ENCODE measurements around the gene FOXE3. TPM values are rescaled to one million over a fixed set of nuclear protein-coding genes. Genes with fewer than 3 reads are reported as not detected.

The FOXE3 gene
- polyA plus RNA-seq, 2 of the 4 experiments (the other 2 are of a cell fraction) = 0.08 TPM; not detected in 1

DNA sequence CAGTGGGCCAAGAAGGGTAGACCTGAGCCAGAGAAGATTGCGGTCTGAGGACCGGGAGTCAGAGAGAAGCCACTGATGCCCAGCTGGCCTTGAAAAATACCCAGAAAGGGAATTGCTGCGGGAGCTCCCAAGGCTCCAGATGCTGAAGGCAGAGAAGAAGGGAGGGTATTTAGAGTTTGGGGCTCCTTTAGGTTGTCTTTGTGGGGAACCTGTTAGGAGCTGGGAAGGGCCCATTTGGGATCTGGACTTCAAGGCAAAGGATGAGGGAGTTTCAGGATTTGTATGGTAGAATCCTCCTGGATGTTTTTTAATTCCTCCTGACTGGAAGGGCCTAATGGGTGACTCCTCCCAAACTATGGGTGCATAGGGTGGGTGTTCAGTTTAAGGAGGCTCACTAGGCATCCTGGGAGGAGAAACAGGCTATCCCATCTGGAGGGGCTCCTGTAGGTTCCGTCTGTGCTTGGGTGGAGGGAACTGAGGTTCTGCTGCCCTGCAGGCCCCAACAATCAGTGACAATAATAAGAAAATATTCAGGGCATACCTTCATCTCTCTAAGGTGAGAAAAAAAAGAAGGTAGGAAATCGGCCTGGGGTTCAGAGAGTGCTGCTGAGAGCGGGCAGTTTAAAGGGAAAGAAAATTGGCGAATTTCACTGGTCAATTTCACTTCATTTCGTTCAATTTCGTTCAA lies 26.9 kb downstream of the FOXE3 start:
- TF ChIP-seq POLR2A (IDR thresholded peaks at IDR 0.05; ENCODE audit: low read length) (no peak), NR3C1 (IDR thresholded peaks at IDR 0.05) (no peak), RCOR1 (IDR thresholded peaks at IDR 0.05; ENCODE audit: low read depth, low read length) (no peak), SMC3 (IDR thresholded peaks at IDR 0.05) (no peak), ZC3H11A (IDR thresholded peaks at IDR 0.05) (no peak), ZSCAN20 (CRISPR knock-in tag; IDR thresholded peaks at IDR 0.05) (no peak), NPAS2 (CRISPR knock-in tag; IDR thresholded peaks at IDR 0.05; ENCODE audit: borderline replicate concordance) (no peak), KDM5A (IDR thresholded peaks at IDR 0.05) (no peak), RNF2 (IDR thresholded peaks at IDR 0.05; ENCODE audit: borderline replicate concordance, low read depth) (no peak), KDM1A (IDR thresholded peaks at IDR 0.05; ENCODE audit: low read depth) (no peak), CBX8 (IDR thresholded peaks at IDR 0.05) (no peak), CEBPB (IDR thresholded peaks at IDR 0.05) (no peak), TP53 (CRISPR knock-in tag; IDR thresholded peaks at IDR 0.05) (no peak), RAD21 (conservative IDR thresholded peaks at IDR 0.05 in 1 of 2, IDR thresholded peaks at IDR 0.05 in 1 of 2) (no peak), MAZ (IDR thresholded peaks at IDR 0.05; ENCODE audit: borderline replicate concordance, low read depth, low read length) (no peak), BHLHE40 (IDR thresholded peaks at IDR 0.05; ENCODE audit: low read depth, low read length) (no peak)
- TF ChIP-seq, protein P1, sequence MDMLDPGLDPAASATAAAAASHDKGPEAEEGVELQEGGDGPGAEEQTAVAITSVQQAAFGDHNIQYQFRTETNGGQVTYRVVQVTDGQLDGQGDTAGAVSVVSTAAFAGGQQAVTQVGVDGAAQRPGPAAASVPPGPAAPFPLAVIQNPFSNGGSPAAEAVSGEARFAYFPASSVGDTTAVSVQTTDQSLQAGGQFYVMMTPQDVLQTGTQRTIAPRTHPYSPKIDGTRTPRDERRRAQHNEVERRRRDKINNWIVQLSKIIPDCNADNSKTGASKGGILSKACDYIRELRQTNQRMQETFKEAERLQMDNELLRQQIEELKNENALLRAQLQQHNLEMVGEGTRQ (IDR thresholded peaks at IDR 0.05) = no peak
- TF ChIP-seq, protein P2, sequence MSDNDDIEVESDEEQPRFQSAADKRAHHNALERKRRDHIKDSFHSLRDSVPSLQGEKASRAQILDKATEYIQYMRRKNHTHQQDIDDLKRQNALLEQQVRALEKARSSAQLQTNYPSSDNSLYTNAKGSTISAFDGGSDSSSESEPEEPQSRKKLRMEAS (IDR thresholded peaks at IDR 0.05) = no peak
- TF ChIP-seq, protein P3, sequence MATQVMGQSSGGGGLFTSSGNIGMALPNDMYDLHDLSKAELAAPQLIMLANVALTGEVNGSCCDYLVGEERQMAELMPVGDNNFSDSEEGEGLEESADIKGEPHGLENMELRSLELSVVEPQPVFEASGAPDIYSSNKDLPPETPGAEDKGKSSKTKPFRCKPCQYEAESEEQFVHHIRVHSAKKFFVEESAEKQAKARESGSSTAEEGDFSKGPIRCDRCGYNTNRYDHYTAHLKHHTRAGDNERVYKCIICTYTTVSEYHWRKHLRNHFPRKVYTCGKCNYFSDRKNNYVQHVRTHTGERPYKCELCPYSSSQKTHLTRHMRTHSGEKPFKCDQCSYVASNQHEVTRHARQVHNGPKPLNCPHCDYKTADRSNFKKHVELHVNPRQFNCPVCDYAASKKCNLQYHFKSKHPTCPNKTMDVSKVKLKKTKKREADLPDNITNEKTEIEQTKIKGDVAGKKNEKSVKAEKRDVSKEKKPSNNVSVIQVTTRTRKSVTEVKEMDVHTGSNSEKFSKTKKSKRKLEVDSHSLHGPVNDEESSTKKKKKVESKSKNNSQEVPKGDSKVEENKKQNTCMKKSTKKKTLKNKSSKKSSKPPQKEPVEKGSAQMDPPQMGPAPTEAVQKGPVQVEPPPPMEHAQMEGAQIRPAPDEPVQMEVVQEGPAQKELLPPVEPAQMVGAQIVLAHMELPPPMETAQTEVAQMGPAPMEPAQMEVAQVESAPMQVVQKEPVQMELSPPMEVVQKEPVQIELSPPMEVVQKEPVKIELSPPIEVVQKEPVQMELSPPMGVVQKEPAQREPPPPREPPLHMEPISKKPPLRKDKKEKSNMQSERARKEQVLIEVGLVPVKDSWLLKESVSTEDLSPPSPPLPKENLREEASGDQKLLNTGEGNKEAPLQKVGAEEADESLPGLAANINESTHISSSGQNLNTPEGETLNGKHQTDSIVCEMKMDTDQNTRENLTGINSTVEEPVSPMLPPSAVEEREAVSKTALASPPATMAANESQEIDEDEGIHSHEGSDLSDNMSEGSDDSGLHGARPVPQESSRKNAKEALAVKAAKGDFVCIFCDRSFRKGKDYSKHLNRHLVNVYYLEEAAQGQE (IDR thresholded peaks at IDR 0.05) = no peak
- no peak overlapping the region for H3K4me3 ChIP-seq
- DNase-seq (ENCODE audit: low read depth in 1 of 2, low spot score in 1 of 2) (no peak), FAIRE-seq (no peak), ATAC-seq (no peak)
- no peak overlapping the region for H3K4me2 ChIP-seq
- POLR2A ChIA-PET = no interaction called here
- WGBS (ENCODE audit: missing lambda C conversion rate) = 74% methylated on average over 9 of the region's 9 CpGs
- no peak overlapping the region for H3K27ac ChIP-seq
- CTCF ChIA-PET = interaction anchor here (3.2 kb wide), 1 partner anchor 268 kb away, joined by 16 read pairs; no protein-coding TSS in a partner anchor
- no peaks in the 10 kb centered on the region for H3K9me3 ChIP-seq
- H3K4me1 ChIP-seq = no peaks in the 10 kb centered on the region

DNA sequence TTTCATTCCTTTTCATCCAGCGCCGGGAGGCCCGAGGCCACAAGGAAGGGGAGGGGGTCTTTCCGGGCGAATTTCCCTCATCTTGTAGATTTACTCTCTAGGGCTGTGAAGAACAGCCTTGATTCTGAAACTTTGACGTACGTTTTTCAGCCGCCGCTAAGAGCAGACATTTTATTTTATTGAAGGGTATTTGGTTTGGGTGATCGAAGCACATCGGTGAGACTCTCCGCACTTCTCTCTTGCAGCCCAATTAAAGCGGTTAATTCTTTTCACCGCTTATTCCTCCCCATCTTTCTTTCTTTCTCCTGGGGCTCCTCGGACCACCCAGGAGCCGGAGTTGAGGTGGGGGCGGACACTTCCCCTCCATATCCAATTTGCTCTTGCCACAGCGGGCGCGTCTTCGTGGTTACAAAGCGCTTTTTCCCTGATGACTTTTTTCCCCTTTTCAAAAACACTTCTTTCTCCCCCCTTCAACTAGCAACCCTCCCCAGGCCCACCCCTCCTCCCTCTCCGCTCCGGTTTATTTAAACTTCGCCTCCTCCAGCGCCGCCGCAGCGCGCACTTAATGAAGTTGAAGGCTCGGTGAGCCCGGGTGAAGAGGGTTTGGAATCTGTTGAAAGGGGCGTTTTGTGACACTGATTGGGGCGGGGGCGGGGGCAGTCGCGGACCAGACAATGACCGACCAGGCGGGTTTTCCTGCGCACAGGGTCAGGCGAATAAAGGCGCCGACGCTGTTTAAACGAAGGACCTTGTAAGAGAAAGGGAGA lies 27.6 kb downstream of the FOXE3 start:
- ATAC-seq (no peak), DNase-seq (ENCODE audit: low read depth in 1 of 2, low spot score in 1 of 2) (no peak), FAIRE-seq (no peak)
- Histone ChIP-seq H3K4me1 (no peaks in the 10 kb centered on the region), H3K4me2 (no peak overlapping the region; the same call in 2 of the 3 replicates), H3K27ac (no peak overlapping the region), H3K4me3 (no peak overlapping the region), H3K9me3 (no peaks in the 10 kb centered on the region)
- POLR2A ChIA-PET = no interaction called here
- CTCF ChIA-PET = interaction anchor here (0.8 to 3.2 kb wide), 3 partner anchors 8 to 267 kb away, joined by 3 to 16 read pairs (median 5); no protein-coding TSS in a partner anchor
- WGBS (ENCODE audit: missing lambda C conversion rate) = 90% methylated on average over 32 of the region's 45 CpGs
- TF ChIP-seq, protein P4, sequence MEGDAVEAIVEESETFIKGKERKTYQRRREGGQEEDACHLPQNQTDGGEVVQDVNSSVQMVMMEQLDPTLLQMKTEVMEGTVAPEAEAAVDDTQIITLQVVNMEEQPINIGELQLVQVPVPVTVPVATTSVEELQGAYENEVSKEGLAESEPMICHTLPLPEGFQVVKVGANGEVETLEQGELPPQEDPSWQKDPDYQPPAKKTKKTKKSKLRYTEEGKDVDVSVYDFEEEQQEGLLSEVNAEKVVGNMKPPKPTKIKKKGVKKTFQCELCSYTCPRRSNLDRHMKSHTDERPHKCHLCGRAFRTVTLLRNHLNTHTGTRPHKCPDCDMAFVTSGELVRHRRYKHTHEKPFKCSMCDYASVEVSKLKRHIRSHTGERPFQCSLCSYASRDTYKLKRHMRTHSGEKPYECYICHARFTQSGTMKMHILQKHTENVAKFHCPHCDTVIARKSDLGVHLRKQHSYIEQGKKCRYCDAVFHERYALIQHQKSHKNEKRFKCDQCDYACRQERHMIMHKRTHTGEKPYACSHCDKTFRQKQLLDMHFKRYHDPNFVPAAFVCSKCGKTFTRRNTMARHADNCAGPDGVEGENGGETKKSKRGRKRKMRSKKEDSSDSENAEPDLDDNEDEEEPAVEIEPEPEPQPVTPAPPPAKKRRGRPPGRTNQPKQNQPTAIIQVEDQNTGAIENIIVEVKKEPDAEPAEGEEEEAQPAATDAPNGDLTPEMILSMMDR (IDR thresholded peaks at IDR 0.05) = no peak
- TF ChIP-seq NFE2L2 (conservative IDR thresholded peaks at IDR 0.05; ENCODE audit: low read length) = no peak
- TF ChIP-seq CHD4 (IDR thresholded peaks at IDR 0.05; ENCODE audit: borderline replicate concordance) = no peak
- TF ChIP-seq, protein P2 (IDR thresholded peaks at IDR 0.05) = no peak
- TF ChIP-seq, protein P5, sequence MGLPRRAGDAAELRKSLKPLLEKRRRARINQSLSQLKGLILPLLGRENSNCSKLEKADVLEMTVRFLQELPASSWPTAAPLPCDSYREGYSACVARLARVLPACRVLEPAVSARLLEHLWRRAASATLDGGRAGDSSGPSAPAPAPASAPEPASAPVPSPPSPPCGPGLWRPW (IDR thresholded peaks at IDR 0.05) = no peak
- TF ChIP-seq MAFK (IDR thresholded peaks at IDR 0.05; ENCODE audit: partially characterized antibody) = no peak
- TF ChIP-seq, protein P6, sequence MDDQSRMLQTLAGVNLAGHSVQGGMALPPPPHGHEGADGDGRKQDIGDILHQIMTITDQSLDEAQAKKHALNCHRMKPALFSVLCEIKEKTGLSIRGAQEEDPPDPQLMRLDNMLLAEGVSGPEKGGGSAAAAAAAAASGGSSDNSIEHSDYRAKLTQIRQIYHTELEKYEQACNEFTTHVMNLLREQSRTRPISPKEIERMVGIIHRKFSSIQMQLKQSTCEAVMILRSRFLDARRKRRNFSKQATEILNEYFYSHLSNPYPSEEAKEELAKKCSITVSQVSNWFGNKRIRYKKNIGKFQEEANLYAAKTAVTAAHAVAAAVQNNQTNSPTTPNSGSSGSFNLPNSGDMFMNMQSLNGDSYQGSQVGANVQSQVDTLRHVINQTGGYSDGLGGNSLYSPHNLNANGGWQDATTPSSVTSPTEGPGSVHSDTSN (IDR thresholded peaks at IDR 0.05) = no peak
- no peak for TF ChIP-seq CBX8 (IDR thresholded peaks at IDR 0.05)
- TF ChIP-seq PHF8 (IDR thresholded peaks at IDR 0.05; ENCODE audit: borderline replicate concordance, low read depth) = no peak
- TF ChIP-seq SMC3 (IDR thresholded peaks at IDR 0.05) = no peak
- no peak for TF ChIP-seq NR3C1 (IDR thresholded peaks at IDR 0.05)
- TF ChIP-seq, protein P7, sequence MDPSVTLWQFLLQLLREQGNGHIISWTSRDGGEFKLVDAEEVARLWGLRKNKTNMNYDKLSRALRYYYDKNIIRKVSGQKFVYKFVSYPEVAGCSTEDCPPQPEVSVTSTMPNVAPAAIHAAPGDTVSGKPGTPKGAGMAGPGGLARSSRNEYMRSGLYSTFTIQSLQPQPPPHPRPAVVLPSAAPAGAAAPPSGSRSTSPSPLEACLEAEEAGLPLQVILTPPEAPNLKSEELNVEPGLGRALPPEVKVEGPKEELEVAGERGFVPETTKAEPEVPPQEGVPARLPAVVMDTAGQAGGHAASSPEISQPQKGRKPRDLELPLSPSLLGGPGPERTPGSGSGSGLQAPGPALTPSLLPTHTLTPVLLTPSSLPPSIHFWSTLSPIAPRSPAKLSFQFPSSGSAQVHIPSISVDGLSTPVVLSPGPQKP (IDR thresholded peaks at IDR 0.05; ENCODE audit: low read depth, low read length) = no peak

Measured in A549 (cell line).